Cardiac muscle cell (in vitro differentiated cells and primary cell): ENCODE measurements around the gene PGAM5. TPM values are rescaled to one million over a fixed set of nuclear protein-coding genes. Genes with fewer than 3 reads are reported as not detected.

Experiments
- DNase-seq, 2 donors: peaks; one replicate each; pipeline versions ENCODE4 v3.0.0 to v3.0.0-alpha.2; 2010 to 2017; ENCODE audit warnings: low read depth in 1 of 2, low spot score in 1 of 2
- H3K27ac ChIP-seq: fragments of 200-600 bp; sonication (generic); 2 replicates; pipeline ENCODE4 v1.5.1; 2016
- H3K27me3 ChIP-seq: fragments of 200-600 bp; sonication (generic); 2 replicates; pipeline ENCODE4 v1.6.0; 2016; ENCODE audit warnings: control low read depth
- H3K36me3 ChIP-seq: fragments of 200-600 bp; sonication (generic); 2 replicates; pipeline ENCODE4 v1.5.1; 2016; ENCODE audit warnings: control low read depth
- H3K4me1 ChIP-seq: fragments of 200-600 bp; sonication (generic); 2 replicates; pipeline ENCODE4 v1.8.1; 2017; ENCODE audit warnings: low read depth, mild to moderate bottlenecking, mixed run types
- H3K4me3 ChIP-seq: fragments of 200-600 bp; sonication (generic); 2 replicates; pipeline ENCODE4 v1.5.1; 2016; ENCODE audit warnings: mild to moderate bottlenecking
- H3K9me3 ChIP-seq: fragments of 200-600 bp; sonication (generic); 2 replicates; pipeline ENCODE4 v1.5.1; 2017; ENCODE audit warnings: low read depth, mild to moderate bottlenecking, control low read depth
- CTCF ChIP-seq: IDR thresholded peaks from 2 replicates; pipeline ENCODE4 v1.5.1; 2012; ENCODE audit warnings: low read depth, mild to moderate bottlenecking, low read length
- polyA plus RNA-seq: library from polyadenylated mRNA; unstranded; fragments of >200 nt; fragmentation: Nextera tagmentation; extraction: Ambion mirVana; gene quantifications from 2 replicates; pipeline ENCODE4 v1.2.1, GENCODE V29; 2016
- total RNA-seq: library from RNA; depleted of rRNA; stranded (reverse); fragments of >200 nt; gene quantifications from 2 replicates; pipeline ENCODE4 v1.2.3, GENCODE V29; 2016

Gene PGAM5
- total and polyA plus RNA-seq, 2 experiments from 2014 or later: 23.8 to 28.5 TPM

- Histone ChIP-seq H3K9me3 (no peaks in the 10 kb centered on the region), H3K27ac (peak overlapping the region; percentile 15)
- no peak for DNase-seq
These were observed 2.5 kb upstream of the PGAM5 start for GRCh38 chr12:132708150-132708549.

GRCh38 chr12:132710043-132710404 is 618 bp upstream of the PGAM5 start:
- Histone ChIP-seq H3K9me3 (no peaks in the 10 kb centered on the region), H3K4me3 (peak overlapping the region; percentile 63), H3K36me3 (no peaks in the 10 kb centered on the region), H3K27ac (peak overlapping the region; percentile 80), H3K4me1 (peaks cover 9% of the 10 kb centered on the region), H3K27me3 (no peaks in the 10 kb centered on the region)
- no peak for DNase-seq
- no peak for TF ChIP-seq CTCF

More at GRCh38 chr12:132708150-132708549, 2.5 kb upstream of the PGAM5 start:
- Histone ChIP-seq H3K4me3 (no peak overlapping the region), H3K36me3 (no peaks in the 10 kb centered on the region), H3K4me1 (peaks cover 9% of the 10 kb centered on the region), H3K27me3 (no peaks in the 10 kb centered on the region)
- TF ChIP-seq CTCF: no peak

- no peaks in the 10 kb centered on the region for H3K27me3 ChIP-seq
- DNase-seq: peak in 1 of 2 donors; percentile 51
- H3K4me1 ChIP-seq: peaks cover 9% of the 10 kb centered on the region
- TF ChIP-seq CTCF: no peak
- H3K9me3 ChIP-seq: no peaks in the 10 kb centered on the region
- H3K27ac ChIP-seq: peak overlapping the region; percentile 80
- peaks cover 5% of the 10 kb centered on the region for H3K36me3 ChIP-seq
- H3K4me3 ChIP-seq: peak overlapping the region; percentile 63
These were observed 620 bp downstream of the PGAM5 start for GRCh38 chr12:132711080-132711843.

- DNase-seq: no peak
- Histone ChIP-seq H3K4me1 (peaks cover 9% of the 10 kb centered on the region), H3K9me3 (no peaks in the 10 kb centered on the region), H3K27me3 (no peaks in the 10 kb centered on the region), H3K36me3 (peaks cover 5% of the 10 kb centered on the region), H3K4me3 (no peak overlapping the region), H3K27ac (no peak overlapping the region)
- TF ChIP-seq CTCF: no peak
These were observed 2.5 kb downstream of the PGAM5 start for GRCh38 chr12:132713123-132713522.

- DNase-seq: no peak
- no peak overlapping the region for H3K4me3 ChIP-seq
- H3K27me3 ChIP-seq: no peaks in the 10 kb centered on the region
- TF ChIP-seq CTCF: no peak
- H3K27ac ChIP-seq: no peak overlapping the region
- H3K9me3 ChIP-seq: no peaks in the 10 kb centered on the region
- peaks cover 5% of the 10 kb centered on the region for H3K4me1 ChIP-seq
- peaks cover 14% of the 10 kb centered on the region for H3K36me3 ChIP-seq
These were observed 5.2 kb downstream of the PGAM5 start for GRCh38 chr12:132715874-132716273.
